NCI-H774 (cell line): Measurements from ENCODE around the gene ZCCHC8.
"Not testable (repeated sequence)": the region's sequence is repeated elsewhere in the genome, so short reads cannot be mapped to it uniquely, and the experiment has no call there.

Source experiments
- DNase-seq: peaks from one replicate; lab custom pipeline; 2025; lab: John Stamatoyannopoulos, UW

ZCCHC8 gene

GRCh38 chr12:122471324-122472226 is 29.2 kb downstream of the ZCCHC8 start:
- peak; percentile 61 for DNase-seq

- DNase-seq = not testable (repeated sequence)
Measured at GRCh38 chr12:122470576-122470975, 30.2 kb downstream of the ZCCHC8 start.

GRCh38 chr12:122469856-122470255 is 30.9 kb downstream of the ZCCHC8 start:
- not testable (repeated sequence) for DNase-seq

GRCh38 chr12:122467983-122468382 is 32.7 kb downstream of the ZCCHC8 start:
- DNase-seq = no peak

- DNase-seq = not testable (repeated sequence)
Measured at GRCh38 chr12:122464317-122465042, 36.3 kb downstream of the ZCCHC8 start.

GRCh38 chr12:122460641-122461040 is 40.1 kb downstream of the ZCCHC8 start:
- no peak for DNase-seq

GRCh38 chr12:122460061-122460460 is 40.7 kb downstream of the ZCCHC8 start:
- no peak for DNase-seq

- DNase-seq = no peak
Measured at GRCh38 chr12:122459211-122459610, 41.5 kb downstream of the ZCCHC8 start.

- no peak for DNase-seq
Measured at GRCh38 chr12:122458105-122459035, 42.4 kb downstream of the ZCCHC8 start.

- DNase-seq = no peak
Measured at GRCh38 chr12:122457627-122458026, 43.1 kb downstream of the ZCCHC8 start.

GRCh38 chr12:122454739-122455138 is 46.0 kb downstream of the ZCCHC8 start:
- no peak for DNase-seq

- no peak for DNase-seq
Measured at GRCh38 chr12:122454250-122454721, 46.4 kb downstream of the ZCCHC8 start.

GRCh38 chr12:122452701-122453285 is 47.9 kb downstream of the ZCCHC8 start:
- DNase-seq = no peak

- no peak for DNase-seq
Measured at GRCh38 chr12:122449317-122449716, 51.4 kb downstream of the ZCCHC8 start.

- DNase-seq = not testable (repeated sequence)
Measured at GRCh38 chr12:122447825-122448224, 52.9 kb downstream of the ZCCHC8 start.

- not testable (repeated sequence) for DNase-seq
Measured at GRCh38 chr12:122446390-122446789, 54.3 kb downstream of the ZCCHC8 start.

GRCh38 chr12:122444071-122444470 is 56.7 kb downstream of the ZCCHC8 start:
- DNase-seq = not testable (repeated sequence)

GRCh38 chr12:122438822-122439221 is 61.9 kb downstream of the ZCCHC8 start:
- DNase-seq = not testable (repeated sequence)

- no peak for DNase-seq
Measured at GRCh38 chr12:122437656-122438121, 63.0 kb downstream of the ZCCHC8 start.

- no peak for DNase-seq
Measured at GRCh38 chr12:122435186-122435585, 65.5 kb downstream of the ZCCHC8 start.

- DNase-seq = not testable (repeated sequence)
Measured at GRCh38 chr12:122429043-122429442, 71.7 kb downstream of the ZCCHC8 start.
